ENCODE measurements around the gene PSMD6. TPM values are rescaled to one million over a fixed set of nuclear protein-coding genes. Genes with fewer than 3 reads are reported as not detected.

PSMD6 gene
- total and polyA plus RNA-seq, 5 donors from 2014 or later: 86.7 to 139 (median 124) TPM

- H3K4me3 ChIP-seq (ENCODE audit: low read depth, low read length): peak overlapping the region; percentile 85
- no peaks in the 10 kb centered on the region for H3K27me3 ChIP-seq (ENCODE audit: control insufficient read depth, insufficient read depth, low read length)
- H3K36me3 ChIP-seq (ENCODE audit: control insufficient read depth, insufficient read depth, low read length): peaks cover 59% of the 10 kb centered on the region
- H3K4me1 Mint-ChIP-seq: peaks cover 46 to 90% (median 72%) of the 10 kb centered on the region in 4 donors
- peaks cover 42% of the 10 kb centered on the region for H3K36me3 Mint-ChIP-seq
- H3K27ac Mint-ChIP-seq: peak overlapping the region; percentile 38 to 79 (median 49)
- H3K27ac ChIP-seq (ENCODE audit: insufficient read depth, low read length, poor library complexity, severe bottlenecking): peak overlapping the region; percentile 34
- no peaks in the 10 kb centered on the region for H3K9me3 Mint-ChIP-seq
- DNase-seq (no peak), ATAC-seq (ENCODE audit: low read depth in 2 of 2) (no peak)
- H3K27me3 Mint-ChIP-seq: no peaks in the 10 kb centered on the region
- peaks cover 54% of the 10 kb centered on the region for H3K4me1 ChIP-seq (ENCODE audit: control insufficient read depth, insufficient read depth, low read length, poor library complexity, severe bottlenecking)
- H3K4me3 Mint-ChIP-seq: peak overlapping the region in 3 of 4 donors; percentile 10 to 87 (median 80)
- no peaks in the 10 kb centered on the region for H3K9me3 ChIP-seq (ENCODE audit: control insufficient read depth in 2 of 2, low read length in 2 of 2)
Observed at GRCh38 chr3:63980830-63981498, 42.3 kb downstream of the PSMD6 start.

- Histone ChIP-seq H3K27ac (ENCODE audit: insufficient read depth, low read length, poor library complexity, severe bottlenecking) (peak overlapping the region; percentile 70), H3K27me3 (ENCODE audit: control insufficient read depth, insufficient read depth, low read length) (no peaks in the 10 kb centered on the region), H3K36me3 (ENCODE audit: control insufficient read depth, insufficient read depth, low read length) (peaks cover 52% of the 10 kb centered on the region), H3K4me3 (ENCODE audit: low read depth, low read length) (peak overlapping the region; percentile 85), H3K9me3 (ENCODE audit: control insufficient read depth in 2 of 2, low read length in 2 of 2) (no peaks in the 10 kb centered on the region), H3K4me1 (ENCODE audit: control insufficient read depth, insufficient read depth, low read length, poor library complexity, severe bottlenecking) (peaks cover 64% of the 10 kb centered on the region)
- Mint-ChIP-seq H3K4me3 (peak overlapping the region; percentile 70 to 87 (median 80)), H3K36me3 (peaks cover 40% of the 10 kb centered on the region), H3K27ac (peak overlapping the region; percentile 79 to 96 (median 92)), H3K9me3 (no peaks in the 10 kb centered on the region), H3K27me3 (no peaks in the 10 kb centered on the region), H3K4me1 (peaks cover 39 to 91% (median 72%) of the 10 kb centered on the region in 4 donors)
- ATAC-seq (ENCODE audit: low read depth in 2 of 2) (no peak), DNase-seq (peak in 1 of 3 donors; percentile 14)
Observed at GRCh38 chr3:63980019-63980418, 43.3 kb downstream of the PSMD6 start.

- peaks cover 71% of the 10 kb centered on the region for H3K4me1 ChIP-seq (ENCODE audit: control insufficient read depth, insufficient read depth, low read length, poor library complexity, severe bottlenecking)
Observed at GRCh38 chr3:63979093-63979885, 44.0 kb downstream of the PSMD6 start.

GRCh38 chr3:63977893-63978292 is 45.4 kb downstream of the PSMD6 start:
- peak in 1 of 3 donors; percentile 17 for DNase-seq

More at GRCh38 chr3:63979093-63979885, 44.0 kb downstream of the PSMD6 start:
- DNase-seq: peak; percentile 21 to 71 (median 63)
- Mint-ChIP-seq H3K27ac (peak overlapping the region; percentile 79 to 96 (median 92)), H3K36me3 (peaks cover 39% of the 10 kb centered on the region), H3K27me3 (no peaks in the 10 kb centered on the region), H3K4me3 (peak overlapping the region; percentile 70 to 87 (median 80)), H3K4me1 (peaks cover 40 to 93% (median 73%) of the 10 kb centered on the region in 4 donors), H3K9me3 (no peaks in the 10 kb centered on the region)
- H3K4me3 ChIP-seq (ENCODE audit: low read depth, low read length): peak overlapping the region; percentile 85
- H3K9me3 ChIP-seq (ENCODE audit: control insufficient read depth in 2 of 2, low read length in 2 of 2): no peaks in the 10 kb centered on the region
- ATAC-seq (ENCODE audit: low read depth in 2 of 2): peak; percentile 71 to 75
- H3K27ac ChIP-seq (ENCODE audit: insufficient read depth, low read length, poor library complexity, severe bottlenecking): peak overlapping the region; percentile 70
- peaks cover 45% of the 10 kb centered on the region for H3K36me3 ChIP-seq (ENCODE audit: control insufficient read depth, insufficient read depth, low read length)
- no peaks in the 10 kb centered on the region for H3K27me3 ChIP-seq (ENCODE audit: control insufficient read depth, insufficient read depth, low read length)

GRCh38 chr3:63976872-63977200 is 46.5 kb downstream of the PSMD6 start:
- DNase-seq: no peak
- H3K9me3 Mint-ChIP-seq: no peaks in the 10 kb centered on the region
- H3K36me3 Mint-ChIP-seq: peaks cover 40% of the 10 kb centered on the region
- peak overlapping the region; percentile 85 for H3K4me3 ChIP-seq (ENCODE audit: low read depth, low read length)
- no peaks in the 10 kb centered on the region for H3K27me3 ChIP-seq (ENCODE audit: control insufficient read depth, insufficient read depth, low read length)
- H3K27me3 Mint-ChIP-seq: no peaks in the 10 kb centered on the region
- H3K9me3 ChIP-seq (ENCODE audit: control insufficient read depth in 2 of 2, low read length in 2 of 2): no peaks in the 10 kb centered on the region
- H3K4me1 Mint-ChIP-seq: peaks cover 38 to 100% (median 80%) of the 10 kb centered on the region in 4 donors
- peak overlapping the region; percentile 51 to 87 (median 75) for H3K4me3 Mint-ChIP-seq
- no peak for ATAC-seq (ENCODE audit: low read depth in 2 of 2)
- peaks cover 39% of the 10 kb centered on the region for H3K36me3 ChIP-seq (ENCODE audit: control insufficient read depth, insufficient read depth, low read length)
- peak overlapping the region; percentile 70 for H3K27ac ChIP-seq (ENCODE audit: insufficient read depth, low read length, poor library complexity, severe bottlenecking)
- peak overlapping the region; percentile 79 to 96 (median 92) for H3K27ac Mint-ChIP-seq
- peaks cover 88% of the 10 kb centered on the region for H3K4me1 ChIP-seq (ENCODE audit: control insufficient read depth, insufficient read depth, low read length, poor library complexity, severe bottlenecking)

More at GRCh38 chr3:63977893-63978292, 45.4 kb downstream of the PSMD6 start:
- Mint-ChIP-seq H3K9me3 (no peaks in the 10 kb centered on the region), H3K27me3 (no peaks in the 10 kb centered on the region), H3K4me3 (peak overlapping the region; percentile 70 to 87 (median 80)), H3K36me3 (peaks cover 45% of the 10 kb centered on the region), H3K27ac (peak overlapping the region; percentile 79 to 96 (median 92)), H3K4me1 (peaks cover 41 to 100% (median 81%) of the 10 kb centered on the region in 4 donors)
- Histone ChIP-seq H3K36me3 (ENCODE audit: control insufficient read depth, insufficient read depth, low read length) (peaks cover 46% of the 10 kb centered on the region), H3K27me3 (ENCODE audit: control insufficient read depth, insufficient read depth, low read length) (no peaks in the 10 kb centered on the region), H3K27ac (ENCODE audit: insufficient read depth, low read length, poor library complexity, severe bottlenecking) (peak overlapping the region; percentile 70), H3K4me1 (ENCODE audit: control insufficient read depth, insufficient read depth, low read length, poor library complexity, severe bottlenecking) (peaks cover 85% of the 10 kb centered on the region), H3K9me3 (ENCODE audit: control insufficient read depth in 2 of 2, low read length in 2 of 2) (no peaks in the 10 kb centered on the region), H3K4me3 (ENCODE audit: low read depth, low read length) (peak overlapping the region; percentile 85)
- peak; percentile 27 to 48 for ATAC-seq (ENCODE audit: low read depth in 2 of 2)

- no peak for DNase-seq
- Histone ChIP-seq H3K4me1 (ENCODE audit: control insufficient read depth, insufficient read depth, low read length, poor library complexity, severe bottlenecking) (peaks cover 93% of the 10 kb centered on the region), H3K27me3 (ENCODE audit: control insufficient read depth, insufficient read depth, low read length) (no peaks in the 10 kb centered on the region), H3K9me3 (ENCODE audit: control insufficient read depth in 2 of 2, low read length in 2 of 2) (no peaks in the 10 kb centered on the region), H3K36me3 (ENCODE audit: control insufficient read depth, insufficient read depth, low read length) (peaks cover 34% of the 10 kb centered on the region), H3K4me3 (ENCODE audit: low read depth, low read length) (peak overlapping the region; percentile 85), H3K27ac (ENCODE audit: insufficient read depth, low read length, poor library complexity, severe bottlenecking) (peak overlapping the region; percentile 70)
- H3K4me3 Mint-ChIP-seq: peak overlapping the region; percentile 51 to 87 (median 75)
- H3K27ac Mint-ChIP-seq: peak overlapping the region; percentile 79 to 96 (median 92)
- no peaks in the 10 kb centered on the region for H3K9me3 Mint-ChIP-seq
- no peaks in the 10 kb centered on the region for H3K27me3 Mint-ChIP-seq
- peaks cover 38 to 99% (median 81%) of the 10 kb centered on the region in 4 donors for H3K4me1 Mint-ChIP-seq
- no peak for ATAC-seq (ENCODE audit: low read depth in 2 of 2)
- H3K36me3 Mint-ChIP-seq: peaks cover 40% of the 10 kb centered on the region
Observed at GRCh38 chr3:63976161-63976871, 47.0 kb downstream of the PSMD6 start.

- H3K4me1 ChIP-seq (ENCODE audit: control insufficient read depth, insufficient read depth, low read length, poor library complexity, severe bottlenecking): peaks cover 99% of the 10 kb centered on the region
- peak overlapping the region; percentile 45 for H3K4me3 ChIP-seq (ENCODE audit: low read depth, low read length)
- H3K27ac ChIP-seq (ENCODE audit: insufficient read depth, low read length, poor library complexity, severe bottlenecking): peak overlapping the region; percentile 26
- peak overlapping the region in 3 of 4 donors; percentile 70 to 87 (median 70) for H3K4me3 Mint-ChIP-seq
- H3K9me3 ChIP-seq (ENCODE audit: control insufficient read depth in 2 of 2, low read length in 2 of 2): no peaks in the 10 kb centered on the region
- no peak for ATAC-seq (ENCODE audit: low read depth in 2 of 2)
- H3K4me1 Mint-ChIP-seq: peaks cover 38 to 99% (median 85%) of the 10 kb centered on the region in 4 donors
- H3K36me3 Mint-ChIP-seq: peaks cover 40% of the 10 kb centered on the region
- DNase-seq: no peak
- H3K27me3 Mint-ChIP-seq: no peaks in the 10 kb centered on the region
- peak overlapping the region; percentile 79 to 81 (median 81) for H3K27ac Mint-ChIP-seq
- H3K9me3 Mint-ChIP-seq: no peaks in the 10 kb centered on the region
- no peaks in the 10 kb centered on the region for H3K27me3 ChIP-seq (ENCODE audit: control insufficient read depth, insufficient read depth, low read length)
- peaks cover 28% of the 10 kb centered on the region for H3K36me3 ChIP-seq (ENCODE audit: control insufficient read depth, insufficient read depth, low read length)
Observed at GRCh38 chr3:63975723-63976122, 47.6 kb downstream of the PSMD6 start.

Data from CD4-positive, CD25-positive, alpha-beta regulatory T cell (primary cell).